NCI-H2196 (cell line): ENCODE results near the gene GID4.

ENCODE experiments used
- DNase-seq: peaks from one replicate; lab custom pipeline; 2025; ENCODE audit not compliant: unreplicated experiment; lab: John Stamatoyannopoulos, UW

GID4 gene

GRCh38 chr17:18016426-18016825, 22.8 kb upstream of the GID4 start:
- no peak for DNase-seq

- DNase-seq, result no peak
Observed at GRCh38 chr17:18017958-18018357, 21.2 kb upstream of the GID4 start.

GRCh38 chr17:18018411-18018921, 20.7 kb upstream of the GID4 start:
- DNase-seq, result no peak

GRCh38 chr17:18019838-18020154, 19.4 kb upstream of the GID4 start:
- DNase-seq, result no peak

GRCh38 chr17:18020971-18021370, 18.2 kb upstream of the GID4 start:
- no peak for DNase-seq

GRCh38 chr17:18021372-18021771, 17.8 kb upstream of the GID4 start:
- no peak for DNase-seq

GRCh38 chr17:18025241-18025944, 13.8 kb upstream of the GID4 start:
- DNase-seq, result no peak

- peak; percentile 4 for DNase-seq
Observed at GRCh38 chr17:18025945-18026776, 13.0 kb upstream of the GID4 start.

- no peak for DNase-seq
Observed at GRCh38 chr17:18027280-18027679, 11.9 kb upstream of the GID4 start.

- DNase-seq, result no peak
Observed at GRCh38 chr17:18028114-18028951, 10.9 kb upstream of the GID4 start.

GRCh38 chr17:18028952-18029540, 10.2 kb upstream of the GID4 start:
- no peak for DNase-seq

GRCh38 chr17:18031955-18032354, 7.3 kb upstream of the GID4 start:
- DNase-seq, result no peak

- DNase-seq, result peak; percentile 45
Observed at GRCh38 chr17:18033442-18034099, 5.6 kb upstream of the GID4 start.

- no peak for DNase-seq
Observed at GRCh38 chr17:18035704-18036103, 3.5 kb upstream of the GID4 start.

GRCh38 chr17:18037486-18037885, 1.7 kb upstream of the GID4 start:
- DNase-seq, result no peak

GRCh38 chr17:18038149-18038850, 908 bp upstream of the GID4 start:
- no peak for DNase-seq

GRCh38 chr17:18039535-18040260, 490 bp downstream of the GID4 start:
- DNase-seq, result no peak

- DNase-seq, result no peak
Observed at GRCh38 chr17:18040261-18040858, 1.2 kb downstream of the GID4 start.

GRCh38 chr17:18041776-18042175, 2.6 kb downstream of the GID4 start:
- DNase-seq, result no peak
